IPS-20b (cell line): ENCODE results near the gene HSPD1.
"Not testable (repeated sequence)": the region's sequence is repeated elsewhere in the genome, so short reads cannot be mapped to it uniquely, and the experiment has no call there.

ENCODE experiments used
- H3K27ac ChIP-seq: one replicate; pipeline ENCODE4 v1.5.1; 2013; ENCODE audit warnings: low read length
- H3K27me3 ChIP-seq: 2 replicates; pipeline ENCODE4 v1.6.1; 2013; ENCODE audit warnings: mild to moderate bottlenecking, low read length, inconsistent platforms; ENCODE audit not compliant: insufficient read depth
- H3K36me3 ChIP-seq: 2 replicates; pipeline ENCODE4 v1.6.1; 2013; ENCODE audit warnings: low read depth, mild to moderate bottlenecking, inconsistent platforms, low read length, moderate library complexity; ENCODE audit not compliant: insufficient read depth
- H3K4me1 ChIP-seq: 2 replicates; pipeline ENCODE4 v1.6.1; 2013; ENCODE audit warnings: mild to moderate bottlenecking, control low read depth, inconsistent platforms, low read length, moderate library complexity; ENCODE audit not compliant: insufficient read depth
- H3K4me3 ChIP-seq: 2 replicates; pipeline ENCODE4 v1.5.1; 2013; ENCODE audit warnings: mild to moderate bottlenecking, low read length, inconsistent platforms
- H3K9ac ChIP-seq: 2 replicates; pipeline ENCODE4 v1.6.1; 2013; ENCODE audit warnings: low read depth, mild to moderate bottlenecking, inconsistent platforms, low read length, moderate library complexity
- H3K9me3 ChIP-seq: 2 replicates; pipeline ENCODE4 v1.6.1; 2013; ENCODE audit warnings: mild to moderate bottlenecking, low read depth, low read length, inconsistent platforms; ENCODE audit not compliant: insufficient read depth

HSPD1 gene

DNA sequence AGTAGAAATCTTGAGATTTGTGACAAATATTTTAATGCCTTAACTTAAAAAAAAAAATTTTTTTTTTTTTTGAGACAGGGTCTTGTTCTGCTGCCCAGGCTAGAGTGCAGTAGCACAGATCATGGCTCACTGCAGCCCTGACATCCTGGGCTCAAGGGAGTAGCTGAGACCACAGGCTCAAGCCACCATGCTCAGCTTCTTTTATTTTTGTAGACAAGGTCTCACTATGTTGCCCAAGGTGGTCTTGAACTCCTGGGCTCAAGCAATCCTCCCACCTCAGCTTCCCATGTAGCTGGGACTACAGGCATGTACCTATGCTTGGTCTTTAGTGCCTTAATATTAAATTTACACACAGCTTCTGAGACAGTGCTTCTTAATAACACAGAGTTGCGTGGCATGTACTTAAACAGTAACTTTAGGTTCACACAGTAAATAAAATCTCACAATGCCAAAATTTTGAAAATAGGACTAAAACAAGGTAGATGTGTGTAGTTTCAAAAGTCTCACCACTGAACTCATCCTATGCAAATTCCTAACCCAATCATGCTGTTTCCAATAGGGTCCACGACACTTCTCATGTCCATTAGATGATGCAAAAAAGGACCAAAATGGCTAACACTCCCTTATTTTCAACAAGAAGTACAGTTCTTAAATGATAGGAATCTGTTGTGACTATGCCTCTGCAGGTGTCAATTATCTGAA, 4.1 kb downstream of the HSPD1 start:
- H3K36me3 ChIP-seq, result peaks cover 82% of the 10 kb centered on the region
- H3K4me1 ChIP-seq, result peaks cover 10% of the 10 kb centered on the region; the same call in 1 of the 2 replicates
- no peak overlapping the region for H3K27ac ChIP-seq
- no peaks in the 10 kb centered on the region for H3K9me3 ChIP-seq
- H3K9ac ChIP-seq, result peak overlapping the region; percentile 29; the same call in 1 of the 2 replicates
- no peaks in the 10 kb centered on the region for H3K27me3 ChIP-seq
- H3K4me3 ChIP-seq, result peak overlapping the region; percentile 90; the same call in 1 of the 2 replicates

DNA sequence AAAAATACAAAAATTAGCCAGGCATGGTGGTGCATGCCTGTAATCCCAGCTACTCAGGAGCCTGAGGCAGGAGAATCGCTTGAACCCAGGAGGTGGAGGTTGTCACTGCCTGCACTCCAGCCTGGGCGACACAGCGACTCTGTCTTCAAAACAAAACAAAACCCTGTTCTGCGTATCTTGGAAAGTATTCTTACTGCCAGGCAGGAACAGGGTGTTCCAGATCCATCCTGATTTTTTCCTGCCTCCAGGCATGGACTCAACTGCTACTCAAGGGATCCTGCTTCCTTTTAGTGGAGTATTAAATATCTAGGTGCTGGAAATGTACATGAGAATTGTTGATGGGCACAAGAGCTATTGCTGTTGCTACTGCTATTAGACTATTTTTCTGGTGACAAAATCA, 12.3 kb downstream of the HSPD1 start:
- no peak overlapping the region for H3K4me3 ChIP-seq
- H3K36me3 ChIP-seq, result peaks cover 69% of the 10 kb centered on the region

DNA sequence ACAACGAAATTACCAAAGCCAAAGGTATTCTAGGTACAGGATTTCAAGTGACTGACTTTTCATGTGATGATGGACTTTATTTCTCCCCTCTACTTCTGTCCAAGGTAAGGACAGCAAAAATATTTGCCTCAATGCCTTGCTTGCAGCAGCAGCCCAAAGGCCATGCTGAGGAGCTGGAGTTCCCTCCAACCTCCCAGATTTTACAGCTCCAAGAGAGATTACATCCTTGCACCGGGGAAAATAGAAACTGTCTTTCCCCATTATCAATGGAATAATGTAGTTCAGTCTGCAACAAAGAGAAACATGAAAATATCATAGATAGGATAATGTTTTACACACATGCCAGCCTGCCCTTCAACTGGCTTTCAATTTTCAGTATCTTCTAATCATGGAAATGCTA, 13.5 kb downstream of the HSPD1 start:
- H3K27ac ChIP-seq, result no peak overlapping the region
- peaks cover 2% of the 10 kb centered on the region; the same call in 1 of the 2 replicates for H3K9me3 ChIP-seq
- H3K36me3 ChIP-seq, result peaks cover 57% of the 10 kb centered on the region
- no peak overlapping the region for H3K9ac ChIP-seq
- no peaks in the 10 kb centered on the region for H3K27me3 ChIP-seq
- no peak overlapping the region for H3K4me3 ChIP-seq
- no peaks in the 10 kb centered on the region for H3K4me1 ChIP-seq

More for the DNA sequence above, 12.3 kb downstream of the HSPD1 start:
- peaks cover 2% of the 10 kb centered on the region; the same call in 1 of the 2 replicates for H3K9me3 ChIP-seq
- H3K27ac ChIP-seq, result no peak overlapping the region
- no peaks in the 10 kb centered on the region for H3K27me3 ChIP-seq
- no peaks in the 10 kb centered on the region for H3K4me1 ChIP-seq
- H3K9ac ChIP-seq, result no peak overlapping the region

DNA sequence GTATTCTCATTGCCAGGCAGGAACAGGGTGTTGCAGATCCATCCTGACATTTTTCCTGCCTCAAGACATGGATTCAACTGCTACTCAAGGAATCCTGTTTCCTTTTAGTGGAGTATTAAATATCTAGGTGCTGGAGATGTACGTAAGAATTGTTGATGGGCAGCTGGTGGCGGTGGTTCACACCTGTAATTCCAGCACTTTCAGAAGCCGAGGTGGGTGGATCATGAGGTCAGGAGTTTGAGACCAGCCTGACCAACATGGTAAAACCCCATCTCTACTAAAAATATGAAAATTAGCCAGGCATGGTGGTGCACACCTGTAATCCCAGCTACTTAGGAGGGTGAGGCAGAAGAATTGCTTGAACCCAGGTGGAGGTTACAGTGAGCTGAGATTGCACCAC, 15.4 kb downstream of the HSPD1 start:
- H3K4me3 ChIP-seq, H3K4me1 ChIP-seq, H3K9ac ChIP-seq, H3K27me3 ChIP-seq, H3K9me3 ChIP-seq, H3K27ac ChIP-seq: not testable (repeated sequence)
- peaks cover 41% of the 10 kb centered on the region for H3K36me3 ChIP-seq

DNA sequence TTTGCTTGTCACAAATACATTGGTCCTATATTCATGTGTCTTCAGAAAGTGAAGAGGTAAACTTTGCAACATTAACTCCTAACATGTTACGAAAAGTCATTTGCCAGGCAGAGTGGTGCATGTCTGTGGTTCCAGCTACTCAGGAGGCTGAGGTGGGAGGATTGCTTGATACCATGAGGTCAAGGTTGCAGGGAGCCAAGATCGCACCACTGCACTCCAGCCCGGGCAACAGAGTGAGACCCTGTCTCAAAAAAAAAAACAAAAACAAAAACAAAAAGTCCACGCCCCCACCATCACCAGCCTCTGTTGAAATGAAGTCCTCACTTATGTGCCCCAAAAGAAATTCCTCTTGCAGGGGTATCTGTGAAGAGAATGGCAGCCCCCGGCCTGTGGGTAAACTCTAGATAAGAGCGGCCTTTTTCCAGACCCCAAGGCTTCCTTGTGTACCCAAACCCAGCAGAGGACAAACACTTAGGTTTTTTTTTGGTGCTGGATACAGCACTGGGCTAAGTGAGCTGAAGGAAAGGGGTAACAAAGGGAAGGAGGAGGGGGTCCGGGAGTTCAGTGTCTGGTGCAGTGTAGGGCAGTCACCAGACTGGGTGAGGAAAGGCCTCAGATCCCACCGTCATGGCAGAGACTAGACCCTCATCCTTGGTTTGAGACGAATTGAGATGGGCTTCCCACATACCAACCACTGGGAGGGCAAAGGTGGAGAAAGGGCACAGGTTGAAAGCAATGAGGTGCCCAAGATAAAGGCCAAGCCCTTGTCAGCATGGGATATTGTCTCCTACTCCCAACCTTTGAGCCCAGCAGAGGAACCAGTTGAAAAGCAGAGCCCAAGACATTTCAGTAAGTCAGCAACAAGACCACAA, 19.2 kb downstream of the HSPD1 start:
- H3K9me3 ChIP-seq, result peaks cover 2% of the 10 kb centered on the region; the same call in 1 of the 2 replicates
- no peak overlapping the region for H3K27ac ChIP-seq
- no peak overlapping the region for H3K4me3 ChIP-seq
- H3K4me1 ChIP-seq, result no peaks in the 10 kb centered on the region
- H3K36me3 ChIP-seq, result peaks cover 19% of the 10 kb centered on the region
- H3K27me3 ChIP-seq, result no peaks in the 10 kb centered on the region
- H3K9ac ChIP-seq, result no peak overlapping the region

DNA sequence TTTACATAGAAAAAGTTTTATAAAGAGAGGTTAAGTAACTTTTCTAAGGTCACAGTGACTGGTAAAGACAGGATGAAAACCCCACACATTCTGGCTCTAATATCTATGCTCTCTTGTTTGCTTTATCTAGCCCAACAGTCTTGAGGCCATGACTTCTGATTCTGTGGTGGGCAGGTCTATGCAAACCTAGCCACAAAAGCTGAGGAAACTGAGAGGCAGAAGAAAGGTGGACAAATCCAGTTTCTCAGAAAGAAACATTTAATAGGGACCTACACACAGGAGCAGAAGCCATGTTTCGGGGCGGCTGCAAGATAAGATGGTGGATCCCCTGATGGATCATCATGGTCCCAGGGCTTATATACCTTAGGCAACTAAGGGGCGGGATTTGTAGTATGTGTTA, 21.8 kb downstream of the HSPD1 start:
- no peaks in the 10 kb centered on the region for H3K9me3 ChIP-seq
- no peaks in the 10 kb centered on the region for H3K27me3 ChIP-seq
- peaks cover 40% of the 10 kb centered on the region for H3K36me3 ChIP-seq
- H3K27ac ChIP-seq, result no peak overlapping the region
- no peaks in the 10 kb centered on the region for H3K4me1 ChIP-seq
- H3K4me3 ChIP-seq, result no peak overlapping the region
- no peak overlapping the region for H3K9ac ChIP-seq

DNA sequence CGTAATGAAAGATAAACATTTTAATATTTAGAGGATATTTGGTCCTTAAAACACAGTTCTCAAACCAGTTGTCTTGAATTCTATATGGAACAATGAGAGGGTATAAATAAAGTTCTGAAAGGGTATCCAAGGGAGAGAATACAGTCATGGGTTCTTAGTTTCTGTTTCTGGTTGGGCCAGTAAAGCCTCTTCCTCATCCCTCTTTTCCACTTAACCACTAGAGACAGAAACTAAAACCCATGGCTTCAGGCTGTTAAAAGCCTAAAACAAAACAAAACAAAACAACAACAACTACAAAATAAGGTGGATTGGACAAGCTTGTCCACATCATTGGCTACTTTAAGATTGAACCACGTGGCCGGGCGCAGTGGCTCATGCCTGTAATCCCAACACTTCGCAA, 27.5 kb downstream of the HSPD1 start:
- no peak overlapping the region for H3K4me3 ChIP-seq
- H3K27ac ChIP-seq, result no peak overlapping the region
- H3K9ac ChIP-seq, result no peak overlapping the region
- H3K27me3 ChIP-seq, result no peaks in the 10 kb centered on the region
- no peaks in the 10 kb centered on the region for H3K4me1 ChIP-seq
- no peaks in the 10 kb centered on the region for H3K9me3 ChIP-seq
- peaks cover 67% of the 10 kb centered on the region for H3K36me3 ChIP-seq

DNA sequence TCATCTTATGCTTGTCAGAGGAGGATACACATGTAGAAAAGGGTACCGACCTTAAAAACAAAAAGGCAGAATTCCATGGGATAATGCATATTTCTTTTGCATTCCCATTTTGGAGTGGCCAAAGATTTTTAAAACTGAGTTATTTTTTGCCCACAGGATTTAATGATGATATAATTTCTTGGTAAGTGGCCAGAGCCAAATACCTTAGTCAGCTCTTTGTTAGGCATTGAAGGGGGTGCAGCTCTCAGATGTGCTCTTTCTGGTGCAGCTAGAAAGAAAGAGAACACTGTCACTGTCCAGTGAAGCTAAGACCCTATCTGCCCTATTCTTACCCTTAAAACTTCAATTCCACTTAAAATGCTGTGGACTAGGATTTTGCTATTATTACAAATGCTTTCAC, 35.5 kb downstream of the HSPD1 start:
- H3K9me3 ChIP-seq, result no peaks in the 10 kb centered on the region
- peaks cover 44% of the 10 kb centered on the region for H3K36me3 ChIP-seq
- H3K4me3 ChIP-seq, result no peak overlapping the region
- H3K9ac ChIP-seq, result no peak overlapping the region
- no peaks in the 10 kb centered on the region for H3K4me1 ChIP-seq
- no peaks in the 10 kb centered on the region for H3K27me3 ChIP-seq
- no peak overlapping the region for H3K27ac ChIP-seq

DNA sequence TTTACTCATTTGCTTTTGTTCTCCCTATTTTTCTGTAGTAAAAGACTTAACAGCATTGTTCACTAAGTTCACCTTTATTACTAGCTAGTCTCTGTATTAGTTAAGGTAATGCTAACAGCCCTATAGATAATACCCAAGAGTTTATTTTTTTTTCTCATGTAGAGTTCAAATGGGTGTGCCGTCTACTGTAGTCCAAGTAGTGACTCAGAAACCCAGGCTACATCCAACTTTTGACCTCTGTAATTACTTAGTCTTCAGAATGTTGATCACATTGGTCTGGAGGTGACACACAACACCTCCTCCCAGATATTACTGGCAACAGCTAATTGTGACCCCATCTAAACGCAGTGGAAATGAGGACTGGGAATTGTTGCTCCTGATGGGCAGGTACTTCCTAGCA, 38.6 kb downstream of the HSPD1 start:
- H3K27me3 ChIP-seq, result no peaks in the 10 kb centered on the region
- H3K9ac ChIP-seq, result no peak overlapping the region
- H3K4me3 ChIP-seq, result no peak overlapping the region
- H3K9me3 ChIP-seq, result no peaks in the 10 kb centered on the region
- peaks cover 28% of the 10 kb centered on the region for H3K36me3 ChIP-seq
- H3K27ac ChIP-seq, result no peak overlapping the region
- no peaks in the 10 kb centered on the region for H3K4me1 ChIP-seq

DNA sequence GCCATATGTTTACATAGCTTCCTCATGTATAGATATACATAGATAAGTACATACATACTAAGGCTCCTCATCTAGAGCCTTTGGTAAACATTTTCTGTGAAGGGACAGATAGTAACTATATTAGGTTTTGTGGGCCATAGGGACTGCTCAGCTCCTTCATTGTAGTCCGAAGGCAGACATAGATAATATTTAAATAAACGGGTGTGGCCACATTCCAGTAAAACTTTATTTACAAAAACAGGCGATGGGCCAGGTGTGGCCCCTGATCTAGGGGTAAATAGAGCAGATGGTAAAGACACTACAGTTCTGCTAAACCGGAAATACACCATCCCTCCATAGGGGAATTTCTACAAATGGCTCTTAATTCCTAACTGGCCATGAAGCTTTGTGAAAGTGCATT, 39.0 kb downstream of the HSPD1 start:
- Histone ChIP-seq H3K9me3 (no peaks in the 10 kb centered on the region), H3K4me1 (no peaks in the 10 kb centered on the region), H3K4me3 (no peak overlapping the region), H3K27ac (no peak overlapping the region), H3K36me3 (peaks cover 24% of the 10 kb centered on the region), H3K9ac (no peak overlapping the region), H3K27me3 (no peaks in the 10 kb centered on the region)

DNA sequence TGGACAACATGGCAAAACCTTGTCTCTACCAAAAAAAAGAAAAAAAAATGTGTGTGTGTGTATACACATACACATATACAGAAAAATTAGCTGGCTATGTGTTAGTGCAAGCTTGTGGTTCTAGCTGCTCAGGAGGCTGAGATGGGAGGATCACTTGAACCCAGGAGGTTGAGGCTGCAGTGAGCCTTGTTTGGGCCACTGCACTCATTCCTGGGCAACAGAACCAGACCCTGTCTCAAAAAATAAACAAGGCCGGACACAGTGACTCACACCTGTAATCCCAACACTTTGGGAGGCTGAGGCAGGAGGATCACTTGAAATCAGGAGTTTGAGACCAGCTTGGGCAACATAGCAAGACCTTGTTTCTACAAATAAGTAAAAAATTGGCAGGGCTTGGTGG, 44.2 kb downstream of the HSPD1 start:
- no peak overlapping the region for H3K4me3 ChIP-seq
- no peak overlapping the region for H3K9ac ChIP-seq

DNA sequence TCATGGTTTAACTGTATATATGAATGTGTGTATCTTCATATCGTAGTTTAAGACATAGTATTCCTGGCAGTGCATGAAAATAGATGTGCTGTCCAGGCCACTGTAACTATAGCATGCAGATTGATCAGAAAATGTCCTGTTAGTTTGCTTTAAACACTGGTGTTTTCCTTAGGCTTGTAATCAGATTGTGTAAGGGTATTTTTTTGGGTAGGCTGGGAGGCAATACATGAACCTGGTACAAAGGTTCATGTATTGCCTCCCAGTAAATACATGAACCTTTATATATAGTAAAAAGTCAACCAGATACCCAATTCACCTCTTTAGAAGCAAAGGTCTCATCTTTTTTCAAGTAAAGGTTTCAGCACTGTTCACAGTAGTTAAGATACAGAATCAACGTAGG, 44.7 kb downstream of the HSPD1 start:
- H3K4me1 ChIP-seq, result peaks cover 8% of the 10 kb centered on the region
- H3K27ac ChIP-seq, result no peak overlapping the region
- H3K9me3 ChIP-seq, result no peaks in the 10 kb centered on the region
- H3K9ac ChIP-seq, result peak overlapping the region; percentile 83; the same call in 1 of the 2 replicates
- H3K4me3 ChIP-seq, result peak overlapping the region; percentile 82
- H3K27me3 ChIP-seq, result no peaks in the 10 kb centered on the region
- peaks cover 2% of the 10 kb centered on the region for H3K36me3 ChIP-seq

More for the DNA sequence above, 44.2 kb downstream of the HSPD1 start:
- Histone ChIP-seq H3K36me3 (peaks cover 6% of the 10 kb centered on the region), H3K27ac (no peak overlapping the region), H3K9me3 (no peaks in the 10 kb centered on the region), H3K27me3 (no peaks in the 10 kb centered on the region), H3K4me1 (peaks cover 8% of the 10 kb centered on the region)
